RWPE2 (cell line): ENCODE results near the gene EXOC6B.

Experiments
- ATAC-seq: fragments of 200-7000 bp; cut with Tn5 transposase; 3 replicates; pipeline ENCODE4 v1.9.1; 2021; ENCODE audit warnings: low read depth
- DNase-seq: peaks from one replicate; pipeline ENCODE4 v3.0.0-alpha.2; 2020; ENCODE audit warnings: low spot score
- H3K27ac ChIP-seq: fragments of 450-650 bp; 2 replicates; pipeline ENCODE4 v1.5.1; 2017; ENCODE audit warnings: mild to moderate bottlenecking; ENCODE audit not compliant: poor library complexity, severe bottlenecking
- H3K27me3 ChIP-seq: fragments of 250-450 bp; sonication (Bioruptor Pico); 2 replicates; pipeline ENCODE4 v1.5.1; 2021; ENCODE audit warnings: mild to moderate bottlenecking, moderate library complexity; ENCODE audit not compliant: insufficient read depth, poor library complexity, severe bottlenecking
- H3K36me3 ChIP-seq: fragments of 250-450 bp; sonication (Bioruptor Pico); 2 replicates; pipeline ENCODE4 v1.5.1; 2020; ENCODE audit warnings: low read depth, mild to moderate bottlenecking, moderate library complexity
- H3K4me1 ChIP-seq: fragments of 250-450 bp; sonication (Bioruptor Pico); 2 replicates; pipeline ENCODE4 v1.5.1; 2021; ENCODE audit warnings: mild to moderate bottlenecking, moderate library complexity; ENCODE audit not compliant: insufficient read depth, poor library complexity, severe bottlenecking
- H3K4me3 ChIP-seq: fragments of 250-450 bp; sonication (Bioruptor Pico); 2 replicates; pipeline ENCODE4 v1.5.1; 2021; ENCODE audit warnings: mild to moderate bottlenecking, moderate library complexity; ENCODE audit not compliant: severe bottlenecking
- H3K9me3 ChIP-seq: fragments of 250-450 bp; sonication (Bioruptor Pico); 2 replicates; pipeline ENCODE4 v1.5.1; 2021; ENCODE audit warnings: mild to moderate bottlenecking, moderate library complexity; ENCODE audit not compliant: severe bottlenecking
- TF ChIP-seq, protein P1 (sequence below): fragments of 450-650 bp; IDR thresholded peaks from one replicate; pipeline ENCODE4 v1.5.1; 2017; ENCODE audit warnings: mild to moderate bottlenecking, moderate library complexity; ENCODE audit not compliant: poor library complexity, severe bottlenecking

EXOC6B gene

DNA sequence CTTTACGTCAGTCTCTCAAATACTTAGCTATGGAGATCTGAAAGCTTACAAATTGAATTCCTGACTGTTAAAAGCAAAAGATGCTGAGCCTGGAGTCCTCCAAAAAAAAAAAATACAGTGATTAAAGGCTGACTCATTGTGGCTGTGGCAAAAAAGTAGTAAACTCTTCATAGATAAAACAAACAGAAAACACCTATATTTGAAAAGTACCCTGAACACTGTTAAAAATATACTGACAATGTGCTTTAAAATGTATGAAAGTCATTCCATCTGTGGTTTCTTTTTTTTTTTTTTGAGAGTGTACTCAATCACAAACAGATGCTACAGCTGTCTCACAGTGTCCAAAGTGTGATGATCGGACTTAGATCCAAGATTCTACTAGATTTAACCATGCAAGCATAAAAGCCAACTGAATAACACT, 410.6 kb downstream of the EXOC6B start:
- Histone ChIP-seq H3K36me3 (no peaks in the 10 kb centered on the region), H3K4me3 (no peak overlapping the region), H3K27me3 (no peaks in the 10 kb centered on the region), H3K27ac (no peak overlapping the region), H3K9me3 (no peaks in the 10 kb centered on the region), H3K4me1 (no peaks in the 10 kb centered on the region)
- ATAC-seq (no peak), DNase-seq (no peak)
- TF ChIP-seq, protein P1, sequence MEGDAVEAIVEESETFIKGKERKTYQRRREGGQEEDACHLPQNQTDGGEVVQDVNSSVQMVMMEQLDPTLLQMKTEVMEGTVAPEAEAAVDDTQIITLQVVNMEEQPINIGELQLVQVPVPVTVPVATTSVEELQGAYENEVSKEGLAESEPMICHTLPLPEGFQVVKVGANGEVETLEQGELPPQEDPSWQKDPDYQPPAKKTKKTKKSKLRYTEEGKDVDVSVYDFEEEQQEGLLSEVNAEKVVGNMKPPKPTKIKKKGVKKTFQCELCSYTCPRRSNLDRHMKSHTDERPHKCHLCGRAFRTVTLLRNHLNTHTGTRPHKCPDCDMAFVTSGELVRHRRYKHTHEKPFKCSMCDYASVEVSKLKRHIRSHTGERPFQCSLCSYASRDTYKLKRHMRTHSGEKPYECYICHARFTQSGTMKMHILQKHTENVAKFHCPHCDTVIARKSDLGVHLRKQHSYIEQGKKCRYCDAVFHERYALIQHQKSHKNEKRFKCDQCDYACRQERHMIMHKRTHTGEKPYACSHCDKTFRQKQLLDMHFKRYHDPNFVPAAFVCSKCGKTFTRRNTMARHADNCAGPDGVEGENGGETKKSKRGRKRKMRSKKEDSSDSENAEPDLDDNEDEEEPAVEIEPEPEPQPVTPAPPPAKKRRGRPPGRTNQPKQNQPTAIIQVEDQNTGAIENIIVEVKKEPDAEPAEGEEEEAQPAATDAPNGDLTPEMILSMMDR: no peak

DNA sequence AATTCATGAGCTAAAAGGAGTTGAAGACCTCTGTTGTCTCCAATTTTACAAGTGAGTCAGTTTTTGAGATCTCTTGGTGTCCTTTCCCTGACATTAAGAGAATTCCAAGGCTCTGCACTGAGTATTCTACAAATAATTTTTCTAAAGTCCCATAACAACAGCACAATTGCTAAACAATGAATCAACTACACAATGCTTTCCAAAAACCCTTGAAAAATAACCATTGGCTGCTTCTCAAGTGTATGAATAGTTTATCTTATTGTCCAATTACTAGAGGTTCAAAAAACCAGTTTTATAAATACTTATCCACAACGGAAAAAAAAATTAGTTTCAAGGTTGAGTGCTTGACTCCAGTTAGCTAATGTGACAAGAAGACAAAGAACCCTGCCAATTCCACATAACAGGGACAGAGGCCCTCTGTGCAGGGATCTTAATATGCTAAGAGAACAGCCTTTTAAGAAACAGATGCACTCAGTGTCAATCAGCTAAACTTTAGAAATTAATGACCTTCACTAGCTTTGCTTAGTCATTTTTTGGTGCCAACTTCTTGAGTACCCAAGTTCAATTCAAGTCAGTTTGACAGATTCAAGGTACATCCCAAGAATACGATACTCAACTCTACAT, 411.6 kb downstream of the EXOC6B start:
- no peaks in the 10 kb centered on the region for H3K4me1 ChIP-seq
- H3K27me3 ChIP-seq: no peaks in the 10 kb centered on the region
- TF ChIP-seq, protein P1: no peak
- no peak overlapping the region for H3K27ac ChIP-seq
- no peak overlapping the region for H3K4me3 ChIP-seq
- no peaks in the 10 kb centered on the region for H3K9me3 ChIP-seq
- H3K36me3 ChIP-seq: no peaks in the 10 kb centered on the region
- ATAC-seq: no peak
- DNase-seq: no peak

DNA sequence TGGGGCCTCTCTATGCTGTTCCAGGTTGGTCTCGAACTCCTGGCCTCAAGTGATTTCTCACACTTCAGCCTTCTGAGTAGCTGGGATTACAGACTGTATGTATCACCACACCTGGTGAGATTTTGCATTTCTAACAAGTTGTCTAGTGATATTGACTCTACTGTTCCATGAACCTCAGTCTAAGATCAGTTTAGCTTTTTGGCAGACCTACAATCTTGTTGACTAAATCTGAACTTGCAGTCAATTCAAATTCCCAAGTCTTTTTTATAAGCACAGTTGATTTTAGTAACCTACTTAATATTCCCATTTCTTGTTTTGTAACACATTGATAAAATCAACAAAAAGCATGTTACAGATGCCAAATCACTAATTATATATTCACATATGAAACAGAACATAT, 412.1 kb downstream of the EXOC6B start:
- TF ChIP-seq, protein P1: no peak
- Histone ChIP-seq H3K4me1 (no peaks in the 10 kb centered on the region), H3K4me3 (no peak overlapping the region), H3K27ac (no peak overlapping the region), H3K27me3 (no peaks in the 10 kb centered on the region), H3K9me3 (no peaks in the 10 kb centered on the region), H3K36me3 (no peaks in the 10 kb centered on the region)
- DNase-seq: no peak
- ATAC-seq: no peak

DNA sequence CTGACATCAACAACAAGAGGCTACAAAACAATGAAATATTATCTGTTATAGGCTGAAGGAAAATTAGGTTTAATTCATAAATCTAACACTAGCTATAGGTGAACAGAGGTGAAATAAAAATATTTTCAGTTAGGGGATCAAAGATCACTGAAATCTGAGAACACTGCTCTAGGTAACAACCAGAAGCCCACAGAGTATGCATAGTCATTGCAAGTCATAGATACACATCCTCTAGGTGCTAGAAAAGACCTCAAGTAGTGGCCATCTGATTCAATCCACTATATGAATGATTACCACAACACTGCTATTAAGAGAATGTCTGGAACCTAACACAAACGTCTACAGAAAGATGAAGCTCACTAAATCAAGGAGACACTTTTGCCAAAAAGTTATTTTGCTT, 413.6 kb downstream of the EXOC6B start:
- Histone ChIP-seq H3K27me3 (no peaks in the 10 kb centered on the region), H3K9me3 (no peaks in the 10 kb centered on the region), H3K4me3 (no peak overlapping the region), H3K4me1 (no peaks in the 10 kb centered on the region), H3K36me3 (no peaks in the 10 kb centered on the region), H3K27ac (no peak overlapping the region)
- ATAC-seq (no peak), DNase-seq (no peak)
- TF ChIP-seq, protein P1: no peak

DNA sequence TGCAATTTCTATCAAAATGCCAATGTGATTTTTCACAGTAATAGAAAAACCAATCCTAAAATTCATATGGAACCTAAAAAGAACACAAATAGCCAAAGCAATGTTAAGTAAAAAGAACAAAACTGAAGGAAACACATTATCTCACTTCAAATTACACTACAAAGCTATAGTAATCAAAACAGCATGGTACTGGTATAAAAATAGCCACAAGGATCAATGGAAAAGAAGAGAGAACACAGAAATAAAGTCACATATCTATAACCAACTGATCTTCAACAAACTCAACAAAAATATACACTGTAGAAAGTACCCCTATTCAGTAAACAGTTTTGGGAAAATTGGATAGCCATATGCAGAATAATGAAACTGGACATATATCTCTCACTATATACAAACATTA, 426.0 kb downstream of the EXOC6B start:
- DNase-seq (no peak), ATAC-seq (no peak)
- H3K4me3 ChIP-seq: no peak overlapping the region
- TF ChIP-seq, protein P1: no peak
- H3K4me1 ChIP-seq: no peaks in the 10 kb centered on the region
- H3K9me3 ChIP-seq: no peaks in the 10 kb centered on the region
- H3K27ac ChIP-seq: no peak overlapping the region
- no peaks in the 10 kb centered on the region for H3K27me3 ChIP-seq
- no peaks in the 10 kb centered on the region for H3K36me3 ChIP-seq
